BJ (cell line): ENCODE data around the gene PTCD2. TPM values are rescaled to one million over a fixed set of nuclear protein-coding genes. Genes with fewer than 3 reads are reported as not detected.

Source experiments
- CTCF ChIA-PET: fragments of 350-600 bp; formaldehyde crosslinking; extraction: SDS; loops from one replicate; lab custom pipeline; 2021; ENCODE audit warnings: antibody characterized with exemption, inconsistent platforms; lab: Yijun Ruan, JAX
- POLR2A ChIA-PET: fragments of 300-600 bp; sonication (Branson Sonifier 250); formaldehyde crosslinking; extraction: SDS; loops from one replicate; lab custom pipeline; 2021; ENCODE audit warnings: antibody characterized with exemption; lab: Charles Lee
- DNase-seq: peaks from one replicate; pipeline ENCODE4 v3.0.0-alpha.2; 2011; ENCODE audit warnings: low read depth
- H3K27me3 ChIP-seq: 2 replicates; pipeline ENCODE4 v1.6.0; 2011; ENCODE audit warnings: low read length; ENCODE audit not compliant: control insufficient read depth, insufficient read depth
- H3K36me3 ChIP-seq: 2 replicates; pipeline ENCODE4 v1.5.1; 2011; ENCODE audit warnings: low read length; ENCODE audit not compliant: control insufficient read depth, insufficient read depth
- H3K4me3 ChIP-seq: 2 replicates; pipeline ENCODE4 v1.5.1; 2011; ENCODE audit warnings: low read depth, mild to moderate bottlenecking, control low read depth, low read length
- CTCF ChIP-seq: IDR thresholded peaks from 2 replicates; pipeline ENCODE4 v1.5.1; 2011; ENCODE audit warnings: low read depth, mild to moderate bottlenecking, control low read depth, inconsistent platforms, low read length, moderate library complexity; ENCODE audit not compliant: insufficient read depth
- polyA plus RNA-seq: library from polyadenylated mRNA; depleted of rRNA; stranded (reverse); fragments of >200 nt; gene quantifications from 2 replicates; pipeline ENCODE4 v1.2.3, GENCODE V29; 2011

The PTCD2 gene
- polyA plus RNA-seq, 1 experiment: 7.7 TPM

GRCh38 chr5:72376381-72376780 lies 56.2 kb downstream of the PTCD2 start:
- TF ChIP-seq CTCF: no peak
- H3K27me3 ChIP-seq: no peaks in the 10 kb centered on the region
- H3K36me3 ChIP-seq: no peaks in the 10 kb centered on the region
- DNase-seq: no peak
- CTCF ChIA-PET: interaction anchor here (1.0 to 1.4 kb wide), 3 partner anchors 10 to 57 kb away, joined by 3 to 5 read pairs (median 3); no protein-coding TSS in a partner anchor
- POLR2A ChIA-PET: no interaction called here
- no peak overlapping the region for H3K4me3 ChIP-seq

- Histone ChIP-seq H3K27me3 (no peaks in the 10 kb centered on the region), H3K4me3 (no peak overlapping the region), H3K36me3 (no peaks in the 10 kb centered on the region)
- TF ChIP-seq CTCF: no peak
- ChIA-PET CTCF (interaction anchor here (0.8 to 3.1 kb wide), 6 partner anchors 9 to 34 kb away, joined by 3 to 24 read pairs (median 4); no protein-coding TSS in a partner anchor), POLR2A (interaction anchor here (0.8 kb wide), 1 partner anchor 139 kb away, joined by 3 read pairs; no protein-coding TSS in a partner anchor)
- DNase-seq: no peak
Measured at GRCh38 chr5:72377910-72378638, 57.9 kb downstream of the PTCD2 start.

- Histone ChIP-seq H3K4me3 (no peak overlapping the region), H3K36me3 (no peaks in the 10 kb centered on the region), H3K27me3 (no peaks in the 10 kb centered on the region)
- no peak for TF ChIP-seq CTCF
- ChIA-PET POLR2A (interaction anchor here (0.8 kb wide), 1 partner anchor 138 kb away, joined by 3 read pairs; no protein-coding TSS in a partner anchor), CTCF (interaction anchor here (0.6 to 3.1 kb wide), 8 partner anchors 9 to 591 kb away, joined by 3 to 24 read pairs (median 4); no protein-coding TSS in a partner anchor)
- no peak for DNase-seq
Measured at GRCh38 chr5:72378639-72379289, 58.6 kb downstream of the PTCD2 start.

- no peak overlapping the region for H3K4me3 ChIP-seq
- ChIA-PET POLR2A (interaction anchor here (0.6 kb wide), 1 partner anchor 123 kb away, joined by 4 read pairs; no protein-coding TSS in a partner anchor), CTCF (interaction anchor here (1.4 to 3.1 kb wide), 3 partner anchors 13 to 144 kb away, joined by 3 to 24 read pairs (median 5); no protein-coding TSS in a partner anchor)
- DNase-seq: no peak
- H3K27me3 ChIP-seq: no peaks in the 10 kb centered on the region
- TF ChIP-seq CTCF: no peak
- H3K36me3 ChIP-seq: no peaks in the 10 kb centered on the region
Measured at GRCh38 chr5:72379936-72380335, 59.8 kb downstream of the PTCD2 start.
